ENCODE results near the gene PTBP3.

PTBP3 gene

DNA sequence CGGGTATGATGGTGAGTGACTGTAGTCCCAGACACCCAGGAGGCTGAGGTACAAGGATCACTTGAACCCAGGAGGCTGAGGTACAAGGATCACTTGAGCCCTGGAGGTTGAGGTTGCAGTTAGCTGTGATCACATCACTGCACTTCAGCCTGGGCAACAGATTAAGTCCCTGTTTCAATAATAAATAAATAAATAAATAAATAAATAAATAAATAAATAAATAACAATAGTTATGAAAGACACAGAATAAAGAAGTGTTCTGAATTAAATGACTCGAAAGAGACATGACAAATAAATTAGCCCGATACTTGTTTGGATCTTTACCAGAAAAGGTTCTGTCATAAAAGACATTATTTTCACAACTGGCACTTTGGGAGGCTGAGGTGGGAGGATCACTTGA lies 86.3 kb downstream of the PTBP3 start:
- no peak overlapping the region for H3K4me2 ChIP-seq (ENCODE audit: low read length)
- no peaks in the 10 kb centered on the region for H3K27me3 ChIP-seq (ENCODE audit: control insufficient read depth, insufficient read depth, low read length)
- no peaks in the 10 kb centered on the region for H3K79me2 ChIP-seq
- no peak overlapping the region for H3K4me3 ChIP-seq (ENCODE audit: low read depth, low read length)
- H3K9ac ChIP-seq = no peak overlapping the region
- H3K4me1 ChIP-seq = no peaks in the 10 kb centered on the region
- H3K9me3 ChIP-seq (ENCODE audit: control insufficient read depth, low read length) = no peaks in the 10 kb centered on the region
- no peaks in the 10 kb centered on the region for H3K36me3 ChIP-seq (ENCODE audit: control insufficient read depth, insufficient read depth, low read length)
- TF ChIP-seq, protein P1, sequence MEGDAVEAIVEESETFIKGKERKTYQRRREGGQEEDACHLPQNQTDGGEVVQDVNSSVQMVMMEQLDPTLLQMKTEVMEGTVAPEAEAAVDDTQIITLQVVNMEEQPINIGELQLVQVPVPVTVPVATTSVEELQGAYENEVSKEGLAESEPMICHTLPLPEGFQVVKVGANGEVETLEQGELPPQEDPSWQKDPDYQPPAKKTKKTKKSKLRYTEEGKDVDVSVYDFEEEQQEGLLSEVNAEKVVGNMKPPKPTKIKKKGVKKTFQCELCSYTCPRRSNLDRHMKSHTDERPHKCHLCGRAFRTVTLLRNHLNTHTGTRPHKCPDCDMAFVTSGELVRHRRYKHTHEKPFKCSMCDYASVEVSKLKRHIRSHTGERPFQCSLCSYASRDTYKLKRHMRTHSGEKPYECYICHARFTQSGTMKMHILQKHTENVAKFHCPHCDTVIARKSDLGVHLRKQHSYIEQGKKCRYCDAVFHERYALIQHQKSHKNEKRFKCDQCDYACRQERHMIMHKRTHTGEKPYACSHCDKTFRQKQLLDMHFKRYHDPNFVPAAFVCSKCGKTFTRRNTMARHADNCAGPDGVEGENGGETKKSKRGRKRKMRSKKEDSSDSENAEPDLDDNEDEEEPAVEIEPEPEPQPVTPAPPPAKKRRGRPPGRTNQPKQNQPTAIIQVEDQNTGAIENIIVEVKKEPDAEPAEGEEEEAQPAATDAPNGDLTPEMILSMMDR (IDR thresholded peaks at IDR 0.05) = no peak
- H2AFZ ChIP-seq = no peak overlapping the region
- no peak overlapping the region for H3K27ac ChIP-seq

GRCh38 chr9:112245126-112245525 lies 88.3 kb downstream of the PTBP3 start:
- no peaks in the 10 kb centered on the region for H3K4me1 ChIP-seq
- no peaks in the 10 kb centered on the region for H3K79me2 ChIP-seq
- TF ChIP-seq, protein P1 (IDR thresholded peaks at IDR 0.05) = no peak
- no peaks in the 10 kb centered on the region for H3K27me3 ChIP-seq (ENCODE audit: control insufficient read depth, insufficient read depth, low read length)
- no peak overlapping the region for H2AFZ ChIP-seq
- H3K9me3 ChIP-seq (ENCODE audit: control insufficient read depth, low read length) = no peaks in the 10 kb centered on the region
- H3K27ac ChIP-seq = no peak overlapping the region
- H3K9ac ChIP-seq = no peak overlapping the region
- no peaks in the 10 kb centered on the region for H3K36me3 ChIP-seq (ENCODE audit: control insufficient read depth, insufficient read depth, low read length)
- no peak overlapping the region for H3K4me3 ChIP-seq (ENCODE audit: low read depth, low read length)
- H3K4me2 ChIP-seq (ENCODE audit: low read length) = no peak overlapping the region

- Histone ChIP-seq H3K27me3 (ENCODE audit: control insufficient read depth, insufficient read depth, low read length) (no peaks in the 10 kb centered on the region), H3K4me1 (no peaks in the 10 kb centered on the region), H3K4me3 (ENCODE audit: low read depth, low read length) (no peak overlapping the region), H3K9ac (no peak overlapping the region), H3K4me2 (ENCODE audit: low read length) (no peak overlapping the region), H3K36me3 (ENCODE audit: control insufficient read depth, insufficient read depth, low read length) (no peaks in the 10 kb centered on the region), H3K9me3 (ENCODE audit: control insufficient read depth, low read length) (no peaks in the 10 kb centered on the region), H3K79me2 (no peaks in the 10 kb centered on the region), H3K27ac (no peak overlapping the region), H2AFZ (no peak overlapping the region)
- TF ChIP-seq, protein P1 (IDR thresholded peaks at IDR 0.05) = no peak
Observed at GRCh38 chr9:112242147-112242804, 91.1 kb downstream of the PTBP3 start.

DNA sequence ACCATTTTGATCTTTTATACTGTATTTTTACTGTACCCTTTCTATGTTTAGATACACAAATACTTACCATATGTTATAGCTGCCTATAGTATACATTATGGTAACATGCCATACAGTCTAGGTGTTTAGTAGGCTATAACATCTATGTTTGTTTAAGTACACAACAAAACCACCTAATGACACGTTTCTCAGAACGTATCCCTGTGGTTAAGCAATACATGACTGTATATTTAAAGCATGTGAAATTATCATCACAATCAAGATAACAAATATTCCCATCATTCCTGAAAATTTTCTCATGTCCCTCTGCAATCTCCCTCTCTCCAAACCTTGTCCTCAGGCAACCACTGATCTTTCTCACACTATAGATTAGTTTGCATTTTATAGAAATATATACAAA lies 91.9 kb downstream of the PTBP3 start:
- H3K36me3 ChIP-seq (ENCODE audit: control insufficient read depth, insufficient read depth, low read length) = no peaks in the 10 kb centered on the region
- no peak overlapping the region for H2AFZ ChIP-seq
- H3K9me3 ChIP-seq (ENCODE audit: control insufficient read depth, low read length) = no peaks in the 10 kb centered on the region
- H3K4me1 ChIP-seq = no peaks in the 10 kb centered on the region
- no peak overlapping the region for H3K4me3 ChIP-seq (ENCODE audit: low read depth, low read length)
- H3K79me2 ChIP-seq = no peaks in the 10 kb centered on the region
- no peak overlapping the region for H3K9ac ChIP-seq
- H3K27me3 ChIP-seq (ENCODE audit: control insufficient read depth, insufficient read depth, low read length) = no peaks in the 10 kb centered on the region
- no peak overlapping the region for H3K27ac ChIP-seq
- TF ChIP-seq, protein P1 (IDR thresholded peaks at IDR 0.05) = no peak
- no peak overlapping the region for H3K4me2 ChIP-seq (ENCODE audit: low read length)

DNA sequence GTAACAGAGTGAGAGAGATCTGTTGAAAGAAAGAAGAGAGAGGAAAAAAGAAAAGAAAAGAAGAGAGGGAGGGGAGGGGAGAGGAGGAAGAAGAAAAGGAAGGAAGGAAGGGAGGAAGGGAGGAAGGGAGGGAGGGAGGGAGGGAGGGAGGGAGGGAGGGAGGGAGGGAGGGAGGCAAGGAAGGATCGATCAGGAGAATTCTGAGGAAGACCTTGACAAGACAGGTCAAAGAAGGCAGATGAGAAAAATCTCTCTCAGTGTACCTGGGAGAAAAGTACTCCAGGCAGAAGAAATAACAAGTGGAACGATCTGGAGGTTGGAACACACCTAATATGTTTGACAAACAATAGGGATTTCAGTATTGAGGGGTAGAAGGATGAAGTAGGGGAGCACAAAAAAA lies 93.7 kb downstream of the PTBP3 start:
- Histone ChIP-seq H2AFZ (no peak overlapping the region), H3K4me2 (ENCODE audit: low read length) (no peak overlapping the region), H3K4me3 (ENCODE audit: low read depth, low read length) (no peak overlapping the region), H3K9me3 (ENCODE audit: control insufficient read depth, low read length) (no peaks in the 10 kb centered on the region), H3K27ac (no peak overlapping the region), H3K36me3 (ENCODE audit: control insufficient read depth, insufficient read depth, low read length) (no peaks in the 10 kb centered on the region), H3K4me1 (no peaks in the 10 kb centered on the region), H3K9ac (no peak overlapping the region), H3K27me3 (ENCODE audit: control insufficient read depth, insufficient read depth, low read length) (no peaks in the 10 kb centered on the region), H3K79me2 (no peaks in the 10 kb centered on the region)
- TF ChIP-seq, protein P1 (IDR thresholded peaks at IDR 0.05) = no peak
